Measurements from ENCODE around the gene HBB.
"Not testable (repeated sequence)": the region's sequence is repeated elsewhere in the genome, so short reads cannot be mapped to it uniquely, and the experiment has no call there.

Gene HBB

GRCh38 chr11:5226732-5227310 lies at the start of gene HBB:
TSS of gene HBB (minus strand) at chr11:5227071. CDS start at chr11:5227021, 50 bp downstream.
- no peak for DNase-seq

GRCh38 chr11:5275369-5276110 lies 48.7 kb upstream of the HBB start:
- DNase-seq = no peak

- no peak for DNase-seq
Measured at GRCh38 chr11:5274395-5274794, 47.5 kb upstream of the HBB start.

- DNase-seq = no peak
Measured at GRCh38 chr11:5272395-5273017, 45.6 kb upstream of the HBB start.

DNA sequence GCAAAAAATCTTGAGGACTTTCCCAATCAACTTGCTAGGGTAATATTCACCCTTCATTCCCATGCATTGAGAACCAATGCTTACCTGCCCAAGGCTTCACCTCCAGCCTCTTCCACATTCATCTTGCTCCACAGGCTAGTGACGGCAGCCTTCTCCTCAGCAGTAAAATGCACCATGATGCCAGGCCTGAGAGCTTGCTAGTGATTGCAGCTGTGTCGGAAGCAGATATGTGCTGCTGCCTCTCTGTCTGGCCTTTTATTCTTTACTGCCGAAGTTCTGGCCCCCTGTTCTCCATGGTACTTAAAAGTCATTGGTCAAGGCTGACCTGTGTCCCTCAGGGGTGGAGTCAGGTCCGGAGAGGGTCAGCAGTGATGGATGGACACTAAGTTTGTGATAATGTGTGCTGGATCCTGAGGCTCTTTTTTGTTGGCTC lies 42.9 kb upstream of the HBB start, which contains the start of gene HBE1:
Gene HBE1, minus strand, starts transcription at position 231 of the 433 bp plus-strand sequence. Its CDS starts 55 bp downstream, at position 176.
- no peak for DNase-seq

GRCh38 chr11:5267033-5267563 lies 40.2 kb upstream of the HBB start:
- no peak for DNase-seq

- DNase-seq = no peak
Measured at GRCh38 chr11:5266609-5267008, 39.7 kb upstream of the HBB start.

- no peak for DNase-seq
Measured at GRCh38 chr11:5265832-5266231, 39.0 kb upstream of the HBB start.

- no peak for DNase-seq
Measured at GRCh38 chr11:5258543-5259262, 31.8 kb upstream of the HBB start.

DNA sequence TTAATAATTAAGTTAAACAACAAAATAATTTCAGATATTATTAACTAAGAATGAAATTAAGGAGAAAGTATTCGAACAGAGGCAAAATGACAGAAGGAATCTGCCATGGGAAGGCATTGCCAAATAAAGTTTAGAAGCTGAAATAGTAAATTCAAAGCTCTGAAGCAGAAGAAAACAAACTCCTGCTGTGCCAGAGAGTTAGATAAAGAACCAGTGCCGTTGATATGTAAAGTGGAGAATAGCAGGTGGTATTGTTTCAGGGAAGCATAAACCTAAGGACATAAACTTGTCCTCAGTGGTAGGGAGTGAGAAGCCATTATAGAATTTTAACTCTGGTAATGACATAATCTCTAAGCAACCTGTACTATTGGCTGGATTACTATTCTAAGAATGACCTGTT lies 30.4 kb upstream of the HBB start:
- DNase-seq = no peak

DNA sequence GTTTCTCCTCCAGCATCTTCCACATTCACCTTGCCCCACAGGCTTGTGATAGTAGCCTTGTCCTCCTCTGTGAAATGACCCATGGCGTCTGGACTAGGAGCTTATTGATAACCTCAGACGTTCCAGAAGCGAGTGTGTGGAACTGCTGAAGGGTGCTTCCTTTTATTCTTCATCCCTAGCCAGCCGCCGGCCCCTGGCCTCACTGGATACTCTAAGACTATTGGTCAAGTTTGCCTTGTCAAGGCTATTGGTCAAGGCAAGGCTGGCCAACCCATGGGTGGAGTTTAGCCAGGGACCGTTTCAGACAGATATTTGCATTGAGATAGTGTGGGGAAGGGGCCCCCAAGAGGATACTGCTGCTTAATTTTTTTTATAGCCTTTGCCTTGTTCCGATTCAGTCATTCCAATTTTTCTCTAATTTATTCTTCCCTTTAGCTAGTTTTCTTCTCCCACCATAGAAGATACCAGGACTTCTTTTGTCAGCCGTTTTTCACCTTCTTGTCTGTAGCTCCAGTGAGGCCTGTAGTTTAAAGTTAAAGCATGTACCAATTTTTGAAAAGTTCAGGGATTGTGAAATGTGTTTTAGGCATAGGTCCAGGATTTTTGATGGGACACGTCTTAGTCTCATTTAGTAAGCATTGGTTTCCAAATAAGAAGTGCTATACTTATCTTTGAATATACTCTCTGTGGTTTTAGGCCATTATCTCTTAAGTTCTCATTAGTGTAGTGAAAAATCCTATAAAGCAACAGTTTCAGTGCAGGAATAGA lies 28.0 kb upstream of the HBB start, which contains the start of gene HBG2:
Gene HBG2, minus strand, starts transcription at position 136 of the 768 bp plus-strand sequence. Its CDS starts 53 bp downstream, at position 83.
- not testable (repeated sequence) for DNase-seq

GRCh38 chr11:5254023-5254422 lies 27.2 kb upstream of the HBB start:
- DNase-seq = not testable (repeated sequence)

DNA sequence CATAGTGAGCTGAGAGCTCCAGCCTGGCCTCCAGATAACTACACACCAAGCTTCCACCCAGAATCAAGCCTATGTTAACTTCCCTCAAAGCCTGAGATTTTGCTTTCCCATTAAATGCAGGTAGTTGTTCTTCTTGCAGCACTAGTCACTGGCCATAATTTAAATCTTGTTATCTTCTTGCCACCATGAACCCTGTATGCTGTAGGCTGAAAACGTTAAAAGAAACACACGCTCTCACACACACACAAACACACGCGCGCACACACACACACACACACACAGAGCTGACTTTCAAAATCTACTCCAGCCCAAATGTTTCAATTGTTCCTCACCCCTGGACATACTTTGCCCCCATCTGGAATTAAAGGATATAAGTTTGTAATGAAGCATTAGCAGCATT lies 26.6 kb upstream of the HBB start:
- DNase-seq = not testable (repeated sequence)

- no peak for DNase-seq
Measured at GRCh38 chr11:5252919-5253265, 26.0 kb upstream of the HBB start.

DNA sequence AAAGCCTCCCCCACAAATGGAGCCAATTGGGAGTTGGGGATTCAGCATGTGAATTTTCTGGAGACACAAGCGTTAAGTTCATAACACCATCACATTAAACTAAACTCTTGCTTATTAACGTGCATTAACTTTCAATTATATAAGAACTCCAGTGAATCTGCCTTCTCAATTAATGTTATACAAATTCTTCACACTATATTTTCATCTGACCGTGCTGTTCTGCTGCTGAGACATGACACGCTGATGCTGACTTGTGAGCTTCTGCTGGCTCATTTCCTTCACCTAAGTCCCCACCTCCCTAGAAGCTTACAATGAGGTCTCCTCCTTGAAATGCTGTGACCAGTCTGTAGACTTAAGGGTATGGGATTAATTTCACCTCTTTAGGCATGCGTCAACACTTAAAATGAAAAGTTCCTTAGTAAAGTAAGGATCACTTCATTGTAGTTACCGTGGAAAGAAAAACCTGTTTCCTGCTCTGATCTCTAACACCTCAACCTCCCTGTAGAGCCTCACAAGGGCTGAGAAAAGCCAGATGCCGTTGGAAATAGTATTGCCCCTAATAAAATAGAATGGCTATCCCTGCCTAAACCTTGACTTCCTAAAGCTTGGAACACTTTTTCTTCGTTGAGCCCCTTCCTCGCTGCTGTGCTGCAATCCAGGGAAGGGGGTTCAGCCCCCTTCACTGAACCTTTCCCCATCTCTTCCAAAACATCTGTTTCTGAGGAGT lies 25.5 kb upstream of the HBB start:
- no peak for DNase-seq

DNA sequence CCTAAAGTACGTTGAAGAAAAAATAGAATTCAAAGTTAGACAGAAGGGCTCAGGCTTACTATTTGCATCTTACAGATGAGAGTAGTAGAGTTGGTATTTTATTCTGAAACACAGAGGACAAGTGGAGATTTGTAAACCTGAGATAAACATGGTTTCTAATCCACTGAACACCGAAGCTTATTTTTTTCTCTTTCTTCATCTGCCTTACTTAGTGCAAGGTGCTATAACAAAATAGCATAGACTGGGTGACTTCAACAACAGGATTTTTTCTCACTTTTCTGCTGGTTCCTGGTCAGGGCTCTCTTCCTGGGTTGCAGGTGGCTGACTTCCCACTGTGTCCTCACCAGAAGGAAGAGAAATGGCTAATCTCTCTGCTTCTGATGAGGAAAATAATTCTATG lies 24.9 kb upstream of the HBB start:
- DNase-seq = no peak

DNA sequence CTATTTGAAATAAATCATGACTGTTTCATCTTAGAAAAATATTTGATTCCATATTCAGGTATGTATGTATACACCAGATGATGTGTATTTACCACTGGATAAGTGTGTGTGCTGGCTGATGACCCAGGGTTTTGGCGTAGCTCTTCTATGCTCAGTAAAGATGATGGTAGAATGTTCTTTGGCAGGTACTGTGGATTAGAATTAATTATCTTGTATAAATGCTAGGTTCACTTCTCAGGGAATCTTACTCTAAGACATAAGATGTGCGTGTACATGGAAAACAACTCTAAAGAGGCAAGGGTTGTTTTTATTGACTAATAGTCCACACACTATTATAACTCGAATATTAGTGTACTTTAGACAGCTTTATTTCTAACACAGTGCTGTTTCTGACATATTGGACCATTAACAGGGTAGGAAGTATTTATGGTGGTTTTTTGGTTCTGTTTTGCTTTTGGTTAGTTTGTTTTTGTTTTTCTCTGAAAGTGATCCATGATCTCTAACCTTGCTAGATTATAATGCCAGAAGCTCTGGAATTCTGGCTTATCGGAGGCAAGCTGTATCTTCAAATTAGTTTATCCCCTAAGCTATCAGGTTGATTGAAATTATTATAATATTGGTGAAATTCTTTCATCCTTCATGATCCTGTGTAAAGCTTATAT lies 23.8 kb upstream of the HBB start:
- no peak for DNase-seq

GRCh38 chr11:5249807-5250396 lies 23.0 kb upstream of the HBB start, which contains the start of gene HBG1:
TSS of gene HBG1 (minus strand) at chr11:5249857. CDS start at chr11:5249804, 53 bp downstream.
- not testable (repeated sequence) for DNase-seq

DNA sequence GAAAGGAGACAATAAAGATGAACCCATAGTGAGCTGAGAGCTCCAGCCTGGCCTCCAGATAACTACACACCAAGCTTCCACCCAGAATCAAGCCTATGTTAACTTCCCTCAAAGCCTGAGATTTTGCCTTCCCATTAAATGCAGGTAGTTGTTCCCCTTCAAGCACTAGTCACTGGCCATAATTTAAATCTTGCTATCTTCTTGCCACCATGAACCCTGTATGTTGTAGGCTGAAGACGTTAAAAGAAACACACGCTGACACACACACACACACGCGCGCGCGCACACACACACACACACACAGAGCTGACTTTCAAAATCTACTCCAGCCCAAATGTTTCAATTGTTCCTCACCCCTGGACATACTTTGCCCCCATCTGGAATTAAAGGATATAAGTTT lies 21.6 kb upstream of the HBB start:
- DNase-seq = not testable (repeated sequence)

GRCh38 chr11:5247472-5248192 lies 20.8 kb upstream of the HBB start:
- no peak for DNase-seq
